ENCODE results near the gene IPMK.

The IPMK gene

GRCh38 chr10:58201704-58202103 lies 66.0 kb downstream of the IPMK start:
- no peak overlapping the region for H3K4me3 ChIP-seq (ENCODE audit: insufficient read depth, low read depth, low read length)
- H3K27me3 ChIP-seq (ENCODE audit: control insufficient read depth, insufficient read depth, low read length, poor library complexity, severe bottlenecking) = no peaks in the 10 kb centered on the region
- H3K36me3 ChIP-seq (ENCODE audit: control insufficient read depth, insufficient read depth, low read length) = no peaks in the 10 kb centered on the region
- WGBS, 2 experiments = 95 to 96% methylated on average over 2 of the region's 2 CpGs
- no peaks in the 10 kb centered on the region for H3K9me3 ChIP-seq (ENCODE audit: control insufficient read depth, low read length)
- H3K4me1 ChIP-seq (ENCODE audit: control insufficient read depth, insufficient read depth, low read length) = no peaks in the 10 kb centered on the region
- H3K27ac ChIP-seq (ENCODE audit: insufficient read depth, low read depth, low read length, poor library complexity, severe bottlenecking) = no peak overlapping the region

- no peaks in the 10 kb centered on the region for H3K4me1 ChIP-seq (ENCODE audit: control insufficient read depth, insufficient read depth, low read length)
- H3K36me3 ChIP-seq (ENCODE audit: control insufficient read depth, insufficient read depth, low read length) = no peaks in the 10 kb centered on the region
- no peak overlapping the region for H3K4me3 ChIP-seq (ENCODE audit: insufficient read depth, low read depth, low read length)
- H3K9me3 ChIP-seq (ENCODE audit: control insufficient read depth, low read length) = no peaks in the 10 kb centered on the region
- no peaks in the 10 kb centered on the region for H3K27me3 ChIP-seq (ENCODE audit: control insufficient read depth, insufficient read depth, low read length, poor library complexity, severe bottlenecking)
- H3K27ac ChIP-seq (ENCODE audit: insufficient read depth, low read depth, low read length, poor library complexity, severe bottlenecking) = no peak overlapping the region
- WGBS, 2 experiments = 77 to 79% methylated on average over 3 of the region's 3 CpGs
Measured at GRCh38 chr10:58189269-58189668, 78.4 kb downstream of the IPMK start.

GRCh38 chr10:58184120-58184670 lies 83.5 kb downstream of the IPMK start:
- H3K36me3 ChIP-seq (ENCODE audit: control insufficient read depth, insufficient read depth, low read length) = no peaks in the 10 kb centered on the region
- no peaks in the 10 kb centered on the region for H3K4me1 ChIP-seq (ENCODE audit: control insufficient read depth, insufficient read depth, low read length)
- no peaks in the 10 kb centered on the region for H3K9me3 ChIP-seq (ENCODE audit: control insufficient read depth, low read length)
- no peak overlapping the region for H3K4me3 ChIP-seq (ENCODE audit: insufficient read depth, low read depth, low read length)
- no peaks in the 10 kb centered on the region for H3K27me3 ChIP-seq (ENCODE audit: control insufficient read depth, insufficient read depth, low read length, poor library complexity, severe bottlenecking)
- no peak overlapping the region for H3K27ac ChIP-seq (ENCODE audit: insufficient read depth, low read depth, low read length, poor library complexity, severe bottlenecking)
- WGBS, 2 experiments = 94 to 96% methylated on average over 7 of the region's 7 CpGs

- Histone ChIP-seq H3K4me1 (ENCODE audit: control insufficient read depth, insufficient read depth, low read length) (no peaks in the 10 kb centered on the region), H3K9me3 (ENCODE audit: control insufficient read depth, low read length) (no peaks in the 10 kb centered on the region), H3K27ac (ENCODE audit: insufficient read depth, low read depth, low read length, poor library complexity, severe bottlenecking) (no peak overlapping the region), H3K36me3 (ENCODE audit: control insufficient read depth, insufficient read depth, low read length) (no peaks in the 10 kb centered on the region), H3K4me3 (ENCODE audit: insufficient read depth, low read depth, low read length) (no peak overlapping the region), H3K27me3 (ENCODE audit: control insufficient read depth, insufficient read depth, low read length, poor library complexity, severe bottlenecking) (no peaks in the 10 kb centered on the region)
- 92 to 93% methylated on average over 6 of the region's 6 CpGs for WGBS, 2 experiments
Measured at GRCh38 chr10:58180666-58181065, 87.0 kb downstream of the IPMK start.

- H3K4me3 ChIP-seq (ENCODE audit: insufficient read depth, low read depth, low read length) = no peak overlapping the region
- H3K36me3 ChIP-seq (ENCODE audit: control insufficient read depth, insufficient read depth, low read length) = no peaks in the 10 kb centered on the region
- H3K4me1 ChIP-seq (ENCODE audit: control insufficient read depth, insufficient read depth, low read length) = no peaks in the 10 kb centered on the region
- H3K27ac ChIP-seq (ENCODE audit: insufficient read depth, low read depth, low read length, poor library complexity, severe bottlenecking) = no peak overlapping the region
- H3K27me3 ChIP-seq (ENCODE audit: control insufficient read depth, insufficient read depth, low read length, poor library complexity, severe bottlenecking) = no peaks in the 10 kb centered on the region
- WGBS, 2 experiments = 91 to 98% methylated on average over 2 of the region's 2 CpGs
- no peaks in the 10 kb centered on the region for H3K9me3 ChIP-seq (ENCODE audit: control insufficient read depth, low read length)
Measured at GRCh38 chr10:58179238-58179637, 88.5 kb downstream of the IPMK start.

GRCh38 chr10:58178811-58179210 lies 88.9 kb downstream of the IPMK start:
- WGBS, 2 experiments = 93 to 100% methylated on average over 1 of the region's 1 CpG
- Histone ChIP-seq H3K9me3 (ENCODE audit: control insufficient read depth, low read length) (no peaks in the 10 kb centered on the region), H3K27me3 (ENCODE audit: control insufficient read depth, insufficient read depth, low read length, poor library complexity, severe bottlenecking) (no peaks in the 10 kb centered on the region), H3K36me3 (ENCODE audit: control insufficient read depth, insufficient read depth, low read length) (no peaks in the 10 kb centered on the region), H3K27ac (ENCODE audit: insufficient read depth, low read depth, low read length, poor library complexity, severe bottlenecking) (no peak overlapping the region), H3K4me3 (ENCODE audit: insufficient read depth, low read depth, low read length) (no peak overlapping the region), H3K4me1 (ENCODE audit: control insufficient read depth, insufficient read depth, low read length) (no peaks in the 10 kb centered on the region)

GRCh38 chr10:58177362-58177947 lies 90.2 kb downstream of the IPMK start:
- Histone ChIP-seq H3K4me3 (ENCODE audit: insufficient read depth, low read depth, low read length) (no peak overlapping the region), H3K36me3 (ENCODE audit: control insufficient read depth, insufficient read depth, low read length) (no peaks in the 10 kb centered on the region), H3K9me3 (ENCODE audit: control insufficient read depth, low read length) (no peaks in the 10 kb centered on the region), H3K27ac (ENCODE audit: insufficient read depth, low read depth, low read length, poor library complexity, severe bottlenecking) (no peak overlapping the region), H3K4me1 (ENCODE audit: control insufficient read depth, insufficient read depth, low read length) (no peaks in the 10 kb centered on the region), H3K27me3 (ENCODE audit: control insufficient read depth, insufficient read depth, low read length, poor library complexity, severe bottlenecking) (no peaks in the 10 kb centered on the region)
- WGBS, 2 experiments = 78% methylated on average over 1 of the region's 3 CpGs; no CpG with 5 or more reads in 1 of the 2 experiments

GRCh38 chr10:58175990-58176900 lies 91.4 kb downstream of the IPMK start:
- no peaks in the 10 kb centered on the region for H3K9me3 ChIP-seq (ENCODE audit: control insufficient read depth, low read length)
- H3K4me1 ChIP-seq (ENCODE audit: control insufficient read depth, insufficient read depth, low read length) = no peaks in the 10 kb centered on the region
- 31 to 56% methylated on average over 2 of the region's 2 CpGs for WGBS, 2 experiments
- H3K4me3 ChIP-seq (ENCODE audit: insufficient read depth, low read depth, low read length) = no peak overlapping the region
- no peaks in the 10 kb centered on the region for H3K36me3 ChIP-seq (ENCODE audit: control insufficient read depth, insufficient read depth, low read length)
- no peaks in the 10 kb centered on the region for H3K27me3 ChIP-seq (ENCODE audit: control insufficient read depth, insufficient read depth, low read length, poor library complexity, severe bottlenecking)
- H3K27ac ChIP-seq (ENCODE audit: insufficient read depth, low read depth, low read length, poor library complexity, severe bottlenecking) = no peak overlapping the region

GRCh38 chr10:58174831-58175230 lies 92.9 kb downstream of the IPMK start:
- WGBS, 2 experiments = 88 to 97% methylated on average over 5 of the region's 5 CpGs
- no peaks in the 10 kb centered on the region for H3K4me1 ChIP-seq (ENCODE audit: control insufficient read depth, insufficient read depth, low read length)
- H3K4me3 ChIP-seq (ENCODE audit: insufficient read depth, low read depth, low read length) = no peak overlapping the region
- H3K9me3 ChIP-seq (ENCODE audit: control insufficient read depth, low read length) = no peaks in the 10 kb centered on the region
- H3K27me3 ChIP-seq (ENCODE audit: control insufficient read depth, insufficient read depth, low read length, poor library complexity, severe bottlenecking) = no peaks in the 10 kb centered on the region
- no peaks in the 10 kb centered on the region for H3K36me3 ChIP-seq (ENCODE audit: control insufficient read depth, insufficient read depth, low read length)
- H3K27ac ChIP-seq (ENCODE audit: insufficient read depth, low read depth, low read length, poor library complexity, severe bottlenecking) = no peak overlapping the region

- no peaks in the 10 kb centered on the region for H3K9me3 ChIP-seq (ENCODE audit: control insufficient read depth, low read length)
Measured at GRCh38 chr10:58173391-58173790, 94.3 kb downstream of the IPMK start.

More at GRCh38 chr10:58173391-58173790, 94.3 kb downstream of the IPMK start:
- Histone ChIP-seq H3K27me3 (ENCODE audit: control insufficient read depth, insufficient read depth, low read length, poor library complexity, severe bottlenecking) (no peaks in the 10 kb centered on the region), H3K36me3 (ENCODE audit: control insufficient read depth, insufficient read depth, low read length) (no peaks in the 10 kb centered on the region), H3K27ac (ENCODE audit: insufficient read depth, low read depth, low read length, poor library complexity, severe bottlenecking) (no peak overlapping the region), H3K4me3 (ENCODE audit: insufficient read depth, low read depth, low read length) (no peak overlapping the region), H3K4me1 (ENCODE audit: control insufficient read depth, insufficient read depth, low read length) (no peaks in the 10 kb centered on the region)
- WGBS, 2 experiments = 94 to 95% methylated on average over 2 of the region's 2 CpGs
